Astrocyte (in vitro differentiated cells and primary cell): ENCODE data around the gene AGPAT3. TPM values are rescaled to one million over a fixed set of nuclear protein-coding genes. Genes with fewer than 3 reads are reported as not detected.

ENCODE experiments used
- DNase-seq: peaks from one replicate; pipeline ENCODE4 v3.0.0-alpha.2; 2010; ENCODE audit warnings: low read depth
- FAIRE-seq: peaks from 2 replicates; lab custom pipeline; 2011; peaks lifted over from hg19 to GRCh38; lab: Jason Lieb, UNC
- H2AFZ ChIP-seq: 2 replicates; pipeline ENCODE4 v1.6.0; 2012; ENCODE audit warnings: low read depth, low read length, inconsistent platforms
- H3K27ac ChIP-seq: 2 replicates; pipeline ENCODE4 v1.5.1; 2011; ENCODE audit warnings: low read depth, low read length, inconsistent platforms
- H3K27me3 ChIP-seq: 2 replicates; pipeline ENCODE4 v1.6.0; 2011; ENCODE audit warnings: low read length, inconsistent platforms; ENCODE audit not compliant: insufficient read depth
- H3K36me3 ChIP-seq: 2 replicates; pipeline ENCODE4 v1.5.1; 2011; ENCODE audit warnings: low read length, inconsistent platforms; ENCODE audit not compliant: insufficient read depth
- H3K4me1 ChIP-seq: 2 replicates; pipeline ENCODE4 v1.5.1; 2011; ENCODE audit warnings: low read length, inconsistent platforms; ENCODE audit not compliant: insufficient read depth
- H3K4me2 ChIP-seq: 2 replicates; pipeline ENCODE4 v1.6.0; 2012; ENCODE audit warnings: low read length, inconsistent platforms
- H3K4me3 ChIP-seq: 2 replicates; pipeline ENCODE4 v1.5.1; 2011; ENCODE audit warnings: low read depth, mild to moderate bottlenecking, low read length, inconsistent platforms; ENCODE audit not compliant: insufficient read depth
- H3K79me2 ChIP-seq: 2 replicates; pipeline ENCODE4 v1.6.0; 2012; ENCODE audit warnings: mild to moderate bottlenecking, low read length, inconsistent platforms; ENCODE audit not compliant: insufficient read depth
- H3K9ac ChIP-seq: 2 replicates; pipeline ENCODE4 v1.6.0; 2012; ENCODE audit warnings: mild to moderate bottlenecking, low read length, inconsistent platforms
- H3K9me3 ChIP-seq: 2 replicates; pipeline ENCODE4 v1.5.1; 2012; ENCODE audit warnings: low read depth, mild to moderate bottlenecking, low read length, inconsistent platforms; ENCODE audit not compliant: insufficient read depth
- H4K20me1 ChIP-seq: 2 replicates; pipeline ENCODE4 v1.6.0; 2012; ENCODE audit warnings: low read length, inconsistent platforms; ENCODE audit not compliant: insufficient read depth
- H3K27ac Mint-ChIP-seq: one replicate; pipeline ENCODE4 v1.8.0; 2021; ENCODE audit warnings: mild to moderate bottlenecking, mixed read lengths; ENCODE audit not compliant: unreplicated experiment
- H3K27me3 Mint-ChIP-seq: one replicate; pipeline ENCODE4 v1.8.0; 2021; ENCODE audit warnings: low read depth, mixed read lengths; ENCODE audit not compliant: unreplicated experiment
- H3K36me3 Mint-ChIP-seq: one replicate; pipeline ENCODE4 v1.8.0; 2021; ENCODE audit warnings: low read depth, mixed read lengths; ENCODE audit not compliant: unreplicated experiment
- H3K4me1 Mint-ChIP-seq: one replicate; pipeline ENCODE4 v1.8.0; 2021; ENCODE audit warnings: low read depth, mixed read lengths; ENCODE audit not compliant: unreplicated experiment
- H3K4me3 Mint-ChIP-seq: one replicate; pipeline ENCODE4 v1.8.0; 2021; ENCODE audit warnings: mild to moderate bottlenecking, moderate library complexity, mixed read lengths; ENCODE audit not compliant: unreplicated experiment
- H3K9me3 Mint-ChIP-seq: one replicate; pipeline ENCODE4 v1.8.0; 2021; ENCODE audit warnings: mild to moderate bottlenecking, mixed read lengths; ENCODE audit not compliant: unreplicated experiment
- CTCF ChIP-seq: IDR thresholded peaks from 2 replicates; pipeline ENCODE4 v1.5.1; 2011; ENCODE audit warnings: low read depth, mild to moderate bottlenecking, inconsistent platforms, low read length, moderate library complexity; ENCODE audit not compliant: insufficient read depth
- EZH2 ChIP-seq: IDR thresholded peaks from 2 replicates; pipeline ENCODE4 v1.6.1; 2012; ENCODE audit warnings: mild to moderate bottlenecking, low read length, inconsistent platforms; ENCODE audit not compliant: insufficient read depth
- total RNA-seq: library from RNA; stranded (reverse); gene quantifications from 2 replicates; pipeline ENCODE4 v1.2.1, GENCODE V29; 2021

The AGPAT3 gene
- total RNA-seq, 1 donor from 2014 or later: 34.7 TPM

- Mint-ChIP-seq H3K36me3 (peaks cover 22% of the 10 kb centered on the region), H3K27ac (no peak overlapping the region), H3K4me1 (no peaks in the 10 kb centered on the region), H3K27me3 (no peaks in the 10 kb centered on the region), H3K4me3 (no peak overlapping the region), H3K9me3 (peaks cover 10% of the 10 kb centered on the region)
- Histone ChIP-seq H3K9ac (no peak overlapping the region), H3K4me1 (no peaks in the 10 kb centered on the region), H3K27me3 (no peaks in the 10 kb centered on the region), H3K9me3 (no peaks in the 10 kb centered on the region), H2AFZ (no peak overlapping the region), H3K4me2 (no peak overlapping the region), H3K4me3 (no peak overlapping the region), H3K36me3 (no peaks in the 10 kb centered on the region), H4K20me1 (peaks cover 68% of the 10 kb centered on the region), H3K79me2 (peaks cover 20% of the 10 kb centered on the region), H3K27ac (no peak overlapping the region)
- TF ChIP-seq EZH2 (no peak), CTCF (no peak)
- DNase-seq: no peak
- FAIRE-seq: no peak
Measured at GRCh38 chr21:43902441-43902840, 37.4 kb downstream of the AGPAT3 start.

- Mint-ChIP-seq H3K27ac (no peak overlapping the region), H3K27me3 (no peaks in the 10 kb centered on the region), H3K4me3 (no peak overlapping the region), H3K9me3 (peaks cover 3% of the 10 kb centered on the region), H3K36me3 (peaks cover 18% of the 10 kb centered on the region), H3K4me1 (no peaks in the 10 kb centered on the region)
- Histone ChIP-seq H4K20me1 (peaks cover 77% of the 10 kb centered on the region), H3K27me3 (no peaks in the 10 kb centered on the region), H3K27ac (no peak overlapping the region), H3K4me1 (no peaks in the 10 kb centered on the region), H3K4me3 (no peak overlapping the region), H3K36me3 (no peaks in the 10 kb centered on the region), H3K9ac (no peak overlapping the region), H2AFZ (no peak overlapping the region), H3K9me3 (no peaks in the 10 kb centered on the region), H3K4me2 (no peak overlapping the region), H3K79me2 (peaks cover 20% of the 10 kb centered on the region)
- DNase-seq: no peak
- TF ChIP-seq CTCF (no peak), EZH2 (no peak)
- no peak for FAIRE-seq
Measured at GRCh38 chr21:43903451-43904091, 38.5 kb downstream of the AGPAT3 start.

GRCh38 chr21:43904331-43904781 is 39.3 kb downstream of the AGPAT3 start:
- Mint-ChIP-seq H3K36me3 (peaks cover 13% of the 10 kb centered on the region), H3K4me3 (no peak overlapping the region), H3K4me1 (no peaks in the 10 kb centered on the region), H3K27ac (no peak overlapping the region), H3K27me3 (no peaks in the 10 kb centered on the region), H3K9me3 (no peaks in the 10 kb centered on the region)
- H3K4me1 ChIP-seq: no peaks in the 10 kb centered on the region
- FAIRE-seq: no peak
- no peak overlapping the region for H3K27ac ChIP-seq
- H3K27me3 ChIP-seq: no peaks in the 10 kb centered on the region
- H3K9ac ChIP-seq: no peak overlapping the region
- TF ChIP-seq EZH2 (no peak), CTCF (no peak)
- H3K36me3 ChIP-seq: no peaks in the 10 kb centered on the region
- no peak for DNase-seq
- H3K9me3 ChIP-seq: no peaks in the 10 kb centered on the region
- H3K79me2 ChIP-seq: peaks cover 16% of the 10 kb centered on the region
- no peak overlapping the region for H3K4me2 ChIP-seq
- no peak overlapping the region for H2AFZ ChIP-seq
- no peak overlapping the region for H3K4me3 ChIP-seq
- peaks cover 77% of the 10 kb centered on the region for H4K20me1 ChIP-seq
